ENCODE data around the gene EVC.

Gene EVC

GRCh38 chr4:5796976-5797375, 86.0 kb downstream of the EVC start:
- TF ChIP-seq CTCF (IDR thresholded peaks at IDR 0.05; ENCODE audit: extremely low read depth, missing control alignments) = no peak

GRCh38 chr4:5797866-5798265, 86.9 kb downstream of the EVC start:
- no peak for TF ChIP-seq CTCF (IDR thresholded peaks at IDR 0.05; ENCODE audit: extremely low read depth, missing control alignments)

More at GRCh38 chr4:5796976-5797375, 86.0 kb downstream of the EVC start:
- no peak for DNase-seq (ENCODE audit: low spot score)

GRCh38 chr4:5798462-5798861, 87.5 kb downstream of the EVC start:
- DNase-seq (ENCODE audit: low spot score) = no peak
- no peak for TF ChIP-seq CTCF (IDR thresholded peaks at IDR 0.05; ENCODE audit: extremely low read depth, missing control alignments)

More at GRCh38 chr4:5797866-5798265, 86.9 kb downstream of the EVC start:
- DNase-seq (ENCODE audit: low spot score) = no peak

GRCh38 chr4:5798946-5799345, 87.9 kb downstream of the EVC start:
- no peak for DNase-seq (ENCODE audit: low spot score)
- no peak for TF ChIP-seq CTCF (IDR thresholded peaks at IDR 0.05; ENCODE audit: extremely low read depth, missing control alignments)

GRCh38 chr4:5799406-5799805, 88.4 kb downstream of the EVC start:
- no peak for DNase-seq (ENCODE audit: low spot score)
- TF ChIP-seq CTCF (IDR thresholded peaks at IDR 0.05; ENCODE audit: extremely low read depth, missing control alignments) = no peak

GRCh38 chr4:5800496-5800895, 89.5 kb downstream of the EVC start:
- no peak for TF ChIP-seq CTCF (IDR thresholded peaks at IDR 0.05; ENCODE audit: extremely low read depth, missing control alignments)
- DNase-seq (ENCODE audit: low spot score) = no peak

GRCh38 chr4:5801696-5802095, 90.7 kb downstream of the EVC start:
- DNase-seq (ENCODE audit: low spot score) = no peak
- TF ChIP-seq CTCF (IDR thresholded peaks at IDR 0.05; ENCODE audit: extremely low read depth, missing control alignments) = no peak

All from GM20000 (cell line).